Hippocampal formation (tissue), 2 donors: ENCODE measurements around the gene SLC1A6.
"Not testable (repeated sequence)": the region's sequence is repeated elsewhere in the genome, so short reads cannot be mapped to it uniquely, and the experiment has no call there.

Experiments
- DNase-seq, 2 donors: peaks; one replicate each; lab custom pipeline; 2025; lab: John Stamatoyannopoulos, UW

The SLC1A6 gene

GRCh38 chr19:14957464-14957863 lies 22.2 kb downstream of the SLC1A6 start:
- no peak for DNase-seq

GRCh38 chr19:14954071-14954655 lies 25.5 kb downstream of the SLC1A6 start:
- no peak for DNase-seq

DNA sequence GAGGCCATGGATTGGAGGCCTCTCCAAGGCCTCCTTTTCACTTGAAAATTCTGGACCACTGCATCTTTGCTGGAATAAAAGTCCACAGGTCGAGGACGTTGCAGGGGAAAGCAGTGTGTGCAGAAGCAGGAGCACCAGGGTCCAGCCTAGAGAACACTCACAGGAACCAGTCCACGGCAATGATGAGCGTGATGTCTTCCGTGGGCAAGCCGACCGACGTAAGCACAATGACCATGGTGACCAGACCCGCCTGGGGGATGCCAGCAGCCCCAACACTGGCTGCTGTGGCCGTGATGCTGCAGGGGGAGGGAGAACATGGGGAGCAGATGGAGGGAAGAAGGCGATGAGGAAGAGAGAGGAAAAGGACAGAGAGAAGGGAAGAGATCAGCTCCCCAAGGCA lies 26.9 kb downstream of the SLC1A6 start:
- no peak for DNase-seq

DNA sequence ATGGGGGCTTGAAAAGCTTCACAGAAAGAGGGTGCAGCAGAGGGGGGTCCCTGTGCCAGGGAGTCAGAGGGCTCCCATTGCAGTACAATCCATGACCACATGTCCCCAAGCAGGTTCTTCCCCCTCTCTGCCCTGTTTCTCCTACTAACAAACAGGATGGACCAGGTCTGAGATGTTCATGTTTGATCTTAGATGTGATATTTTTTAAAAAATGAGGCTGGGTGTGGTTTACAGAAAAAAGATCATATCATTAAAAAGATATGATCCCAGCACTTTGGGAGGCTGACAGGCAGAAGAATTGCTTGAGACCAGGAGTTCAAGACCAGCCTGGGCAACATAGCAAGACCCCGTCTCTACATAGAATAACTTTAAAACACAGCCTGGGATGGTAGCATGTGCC lies 29.2 kb downstream of the SLC1A6 start:
- no peak for DNase-seq

GRCh38 chr19:14949876-14950275 lies 29.8 kb downstream of the SLC1A6 start:
- DNase-seq, result no peak

DNA sequence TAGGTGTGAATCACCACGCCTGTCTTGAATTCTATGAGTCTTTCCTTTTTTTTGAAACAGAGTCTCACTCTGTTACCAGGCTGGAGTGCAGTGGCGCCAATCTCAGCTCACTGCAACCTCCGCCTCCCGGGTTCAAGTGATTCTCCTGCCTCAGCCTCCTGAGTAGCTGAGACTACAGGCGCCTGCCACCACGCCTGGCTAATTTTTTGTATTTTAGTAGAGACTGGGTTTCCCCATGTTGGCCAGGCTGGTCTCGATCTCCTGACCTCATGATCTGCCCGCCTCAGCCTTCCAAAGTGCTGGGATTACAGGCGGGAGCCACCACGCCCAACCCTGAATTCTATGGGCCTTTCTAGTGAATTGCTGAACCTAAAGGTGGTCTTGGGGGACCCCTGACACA lies 30.3 kb downstream of the SLC1A6 start:
- not testable (repeated sequence) for DNase-seq

GRCh38 chr19:14944456-14944855 lies 35.2 kb downstream of the SLC1A6 start:
- no peak for DNase-seq

DNA sequence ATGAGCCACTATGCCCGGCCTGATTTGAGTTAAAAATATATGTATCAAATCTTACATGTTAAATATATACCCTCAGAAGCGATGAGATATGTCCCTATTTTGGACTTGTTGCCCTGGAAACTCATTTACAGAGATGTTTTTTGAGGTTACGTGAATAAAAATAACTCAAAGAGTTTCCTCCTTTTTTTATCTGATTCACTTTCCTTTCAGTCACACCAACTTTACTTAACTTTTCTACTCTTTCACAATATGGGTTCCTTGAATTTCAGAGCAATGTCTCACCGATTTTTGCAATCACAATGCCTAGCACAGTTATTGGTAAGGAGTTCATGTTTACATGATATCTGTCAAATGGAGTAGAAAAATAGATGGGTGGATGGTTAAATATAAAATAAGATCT lies 36.1 kb downstream of the SLC1A6 start:
- no peak for DNase-seq

- no peak for DNase-seq
These were observed 38.5 kb downstream of the SLC1A6 start, which contains the start of gene OR7C2 for GRCh38 chr19:14941189-14941588. TSS of gene OR7C2 (plus strand) at chr19:14941489. CDS start at chr19:14941489, 0 bp downstream.

DNA sequence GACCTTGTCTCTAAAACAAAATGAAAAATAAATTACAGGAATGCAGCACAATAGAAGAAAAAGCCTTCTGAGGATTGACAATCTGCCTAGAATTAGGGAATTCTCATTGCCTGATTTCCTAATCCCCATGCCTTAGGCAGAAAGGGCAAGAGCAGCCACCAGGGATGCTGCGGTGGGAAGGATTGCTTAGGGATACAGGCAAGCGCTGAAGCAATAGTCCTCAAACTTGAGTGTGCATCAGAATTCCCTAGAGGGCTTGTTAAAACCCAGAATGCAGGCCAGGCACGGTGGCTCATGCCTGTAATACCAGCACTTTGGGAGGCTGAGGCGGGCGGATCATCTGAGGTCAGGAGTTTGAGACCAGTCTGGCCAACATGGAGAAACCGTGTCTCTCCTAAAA lies 39.4 kb downstream of the SLC1A6 start:
- DNase-seq, result no peak

GRCh38 chr19:14933506-14933905 lies 46.2 kb downstream of the SLC1A6 start:
- DNase-seq, result no peak

DNA sequence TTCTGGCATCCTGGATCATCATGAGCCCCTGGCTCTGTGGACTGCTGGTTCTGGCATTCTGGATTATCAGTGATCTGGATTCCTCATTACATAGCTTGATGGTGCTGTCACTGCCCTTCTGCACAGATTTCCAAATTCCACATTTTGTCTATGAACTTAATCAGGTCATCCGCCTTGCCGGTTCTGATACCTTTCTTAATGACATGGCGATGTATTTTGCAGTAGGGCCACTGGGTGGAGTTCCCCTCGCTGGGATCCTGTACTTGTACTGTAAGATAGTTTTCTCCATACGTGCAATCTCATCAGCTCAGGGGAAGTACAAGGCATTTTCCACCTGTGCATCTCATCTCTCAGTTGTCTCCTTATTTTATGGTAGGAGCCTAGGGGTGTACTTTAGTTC lies 62.8 kb downstream of the SLC1A6 start:
- no peak for DNase-seq

- no peak for DNase-seq
These were observed 64.5 kb downstream of the SLC1A6 start for GRCh38 chr19:14915116-14915515.

- no peak for DNase-seq
These were observed 73.0 kb downstream of the SLC1A6 start for GRCh38 chr19:14906711-14907110.

DNA sequence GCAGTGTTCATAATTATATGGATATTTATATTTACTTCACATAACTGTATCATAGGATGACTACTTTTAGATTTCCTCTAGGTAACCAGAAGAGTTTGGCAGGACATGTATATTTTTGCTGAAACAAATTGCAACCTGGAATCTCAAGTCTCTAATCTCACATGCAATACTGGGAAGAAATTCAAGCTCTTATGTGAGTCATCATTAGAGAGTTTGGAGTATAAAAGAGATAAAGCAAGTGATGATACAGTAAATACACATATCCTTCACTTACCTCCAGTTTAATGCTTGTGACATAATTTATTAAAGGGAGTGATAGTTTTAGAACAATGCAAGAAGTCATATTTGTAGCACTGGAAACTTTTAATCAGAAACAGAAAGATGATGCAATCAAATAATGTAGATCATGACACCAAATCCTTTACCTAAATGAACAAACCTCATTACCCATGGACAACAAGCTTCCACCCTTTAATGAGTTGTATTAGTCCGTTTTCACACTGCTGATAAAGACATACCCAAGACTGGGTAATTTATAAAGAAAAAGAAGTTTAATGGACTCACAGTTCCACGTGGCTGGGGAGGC lies 77.9 kb downstream of the SLC1A6 start:
- DNase-seq, result no peak
